IMR-90 (cell line): Measurements from ENCODE around the gene MBD3L4. TPM values are rescaled to one million over a fixed set of nuclear protein-coding genes. Genes with fewer than 3 reads are reported as not detected.
A peak's percentile ranks its signal among the peaks of the same experiment; 100 is the strongest.

ENCODE experiments used
- ATAC-seq: fragments of 200-7000 bp; cut with Tn5 transposase; 2 replicates; pipeline ENCODE4 v1.9.1; 2020; ENCODE audit warnings: low read depth, mild to moderate bottlenecking, moderate library complexity
- BruUV-seq: library from RNA; stranded (reverse); fragments of 400-500 nt; replicated peaks from 2 replicates; lab custom pipeline; 2021; lab: Mats Ljungman, UMichigan
- CTCF ChIA-PET: fragments of 300-600 bp; formaldehyde crosslinking; extraction: SDS; loops from one replicate; lab custom pipeline; 2021; ENCODE audit warnings: antibody characterized with exemption; lab: Yijun Ruan, JAX
- POLR2A ChIA-PET: fragments of 300-600 bp; sonication (Branson Sonifier 250); formaldehyde crosslinking; loops from one replicate; lab custom pipeline; 2022; ENCODE audit warnings: antibody characterized with exemption; ENCODE audit not compliant: unreplicated experiment; lab: Charles Lee
- DNase-seq: peaks from one replicate; pipeline ENCODE4 v3.0.0; 2013
- H2AFZ ChIP-seq: replicated peaks from 2 replicates; pipeline ENCODE3; 2013; ENCODE audit warnings: low read length, mild to moderate bottlenecking; ENCODE audit not compliant: poor library complexity
- H2AK5ac ChIP-seq: 2 replicates; pipeline ENCODE4 v1.6.1; 2013; ENCODE audit warnings: low read depth, low read length, inconsistent platforms
- H2AK9ac ChIP-seq: replicated peaks from 2 replicates; pipeline ENCODE3; 2013; ENCODE audit warnings: mild to moderate bottlenecking, low read depth, low read length, moderate library complexity; ENCODE audit not compliant: poor library complexity
- H2BK120ac ChIP-seq: 2 replicates; pipeline ENCODE4 v1.6.1; 2013; ENCODE audit warnings: low read depth, low read length, inconsistent platforms
- H2BK15ac ChIP-seq: 3 replicates; pipeline ENCODE4 v1.6.1; 2013; ENCODE audit warnings: low read depth, low read length, inconsistent platforms
- H2BK20ac ChIP-seq: 2 replicates; pipeline ENCODE4 v1.6.1; 2013; ENCODE audit warnings: low read depth, mild to moderate bottlenecking, inconsistent platforms, low read length, moderate library complexity
- H2BK5ac ChIP-seq: 2 replicates; pipeline ENCODE4 v1.6.1; 2013; ENCODE audit warnings: mild to moderate bottlenecking, low read depth, low read length, inconsistent platforms; ENCODE audit not compliant: poor library complexity, severe bottlenecking
- H3K14ac ChIP-seq: replicated peaks from 2 replicates; pipeline ENCODE4 v1.6.1; 2013; ENCODE audit warnings: low read depth, low read length, inconsistent platforms
- H3K18ac ChIP-seq: 2 replicates; pipeline ENCODE4 v1.6.1; 2013; ENCODE audit warnings: low read depth, low read length, control low read depth
- H3K23ac ChIP-seq: 2 replicates; pipeline ENCODE4 v1.6.1; 2013; ENCODE audit warnings: low read depth, low read length, inconsistent platforms
- H3K27ac ChIP-seq: 2 replicates; pipeline ENCODE4 v1.5.1; 2013; ENCODE audit warnings: mild to moderate bottlenecking, control low read depth, low read length; ENCODE audit not compliant: insufficient read depth
- H3K27me3 ChIP-seq: 2 replicates; pipeline ENCODE4 v1.6.1; 2013; ENCODE audit warnings: low read length; ENCODE audit not compliant: control insufficient read depth, insufficient read depth
- H3K36me3 ChIP-seq: 2 replicates; pipeline ENCODE4 v1.6.1; 2013; ENCODE audit warnings: low read length, mixed read lengths; ENCODE audit not compliant: control insufficient read depth, insufficient read depth
- H3K4ac ChIP-seq: 2 replicates; pipeline ENCODE4 v1.6.1; 2013; ENCODE audit warnings: low read depth, low read length, inconsistent platforms
- H3K4me1 ChIP-seq: 2 replicates; pipeline ENCODE4 v1.6.1; 2013; ENCODE audit warnings: low read length, mixed read lengths; ENCODE audit not compliant: control insufficient read depth, insufficient read depth
- H3K4me2 ChIP-seq: 2 replicates; pipeline ENCODE4 v1.6.1; 2013; ENCODE audit warnings: low read depth, mild to moderate bottlenecking, control low read depth, low read length, moderate library complexity
- H3K4me3 ChIP-seq: 2 replicates; pipeline ENCODE4 v1.5.1; 2013; ENCODE audit warnings: low read depth, mild to moderate bottlenecking, control low read depth, low read length, moderate library complexity; ENCODE audit not compliant: insufficient read depth
- H3K56ac ChIP-seq: 2 replicates; pipeline ENCODE4 v1.6.1; 2013; ENCODE audit warnings: low read length, inconsistent platforms; ENCODE audit not compliant: insufficient read depth; ENCODE audit errors: extremely low read depth
- H3K79me1 ChIP-seq, 2 experiments: 2 replicates each; pipeline ENCODE4 v1.6.1; 2013; ENCODE audit warnings: low read length in 2 of 2, inconsistent platforms in 1 of 2, low read depth in 1 of 2
- H3K9ac ChIP-seq: 2 replicates; pipeline ENCODE4 v1.6.1; 2013; ENCODE audit warnings: low read depth, low read length, control low read depth
- H3K9me1 ChIP-seq: 2 replicates; pipeline ENCODE4 v1.6.1; 2013; ENCODE audit warnings: low read length, inconsistent platforms; ENCODE audit not compliant: insufficient read depth
- H3K9me3 ChIP-seq: 2 replicates; pipeline ENCODE4 v1.6.1; 2013; ENCODE audit warnings: low read length; ENCODE audit not compliant: control insufficient read depth, insufficient read depth
- H4K20me1 ChIP-seq: 2 replicates; pipeline ENCODE4 v1.6.1; 2013; ENCODE audit warnings: low read length, inconsistent platforms; ENCODE audit not compliant: insufficient read depth
- H4K5ac ChIP-seq: 2 replicates; pipeline ENCODE4 v1.6.1; 2013; ENCODE audit warnings: mild to moderate bottlenecking, low read depth, low read length, control low read depth
- H4K8ac ChIP-seq, 2 experiments: 2 replicates each; pipeline ENCODE4 v1.6.1; 2013; ENCODE audit warnings: low read depth in 2 of 2, low read length in 2 of 2, control low read depth in 1 of 2, inconsistent platforms in 1 of 2
- H4K91ac ChIP-seq: 2 replicates; pipeline ENCODE4 v1.6.1; 2013; ENCODE audit warnings: low read depth, low read length, inconsistent platforms; ENCODE audit not compliant: insufficient read depth
- CHD1 ChIP-seq: IDR thresholded peaks from 2 replicates; pipeline ENCODE4 v1.6.1; 2012; ENCODE audit warnings: low read depth, low read length, improper control_type of control experiment
- FOS ChIP-seq: fragments of 150-350 bp; IDR thresholded peaks from 2 replicates; pipeline ENCODE4 v1.6.1; 2016; ENCODE audit warnings: low read depth, low read length
- MAFK ChIP-seq: IDR thresholded peaks from 2 replicates; pipeline ENCODE4 v1.6.1; 2012; ENCODE audit warnings: low read depth, low read length, improper control_type of control experiment
- MXI1 ChIP-seq: IDR thresholded peaks from 2 replicates; pipeline ENCODE4 v1.6.1; 2012; ENCODE audit warnings: low read depth, mild to moderate bottlenecking, low read length, moderate library complexity, borderline replicate concordance
- NFE2L2 ChIP-seq: fragments of 150-350 bp; IDR thresholded peaks from 2 replicates; pipeline ENCODE4 v1.6.1; 2016; ENCODE audit warnings: low read depth, mild to moderate bottlenecking, low read length
- POLR2A ChIP-seq: IDR thresholded peaks from 2 replicates; pipeline ENCODE4 v1.6.1; 2012; ENCODE audit warnings: mild to moderate bottlenecking, low read depth, low read length
- RAD21 ChIP-seq: IDR thresholded peaks from 2 replicates; pipeline ENCODE4 v1.6.1; 2012; ENCODE audit warnings: low read length, improper control_type of control experiment
- RCOR1 ChIP-seq: IDR thresholded peaks from 2 replicates; pipeline ENCODE4 v1.6.1; 2012; ENCODE audit warnings: mild to moderate bottlenecking, low read length, improper control_type of control experiment; ENCODE audit not compliant: insufficient replicate concordance
- RFX5 ChIP-seq: IDR thresholded peaks from 2 replicates; pipeline ENCODE4 v1.8.0; 2012; ENCODE audit warnings: low read depth, mild to moderate bottlenecking, low read length, moderate library complexity
- SMC3 ChIP-seq: fragments of 150-350 bp; IDR thresholded peaks from 2 replicates; pipeline ENCODE4 v1.6.1; 2016; ENCODE audit warnings: low read depth, mild to moderate bottlenecking, antibody characterized with exemption, low read length, moderate library complexity
- USF2 ChIP-seq: fragments of 150-350 bp; IDR thresholded peaks from 2 replicates; pipeline ENCODE4 v1.6.1; 2017; ENCODE audit warnings: mild to moderate bottlenecking, antibody characterized with exemption, low read length, low read depth
- WGBS, 2 experiments: methylation state at CpG; one replicate each; pipeline versions ENCODE4 v1.1.5 to v1.1.7; 2013; ENCODE audit warnings: missing lambda C conversion rate in 2 of 2; ENCODE audit not compliant: insufficient read length in 1 of 2; ENCODE audit errors: extremely low coverage in 2 of 2; 5-methylcytosine and 5-hydroxymethylcytosine counted together
- dilution Hi-C: fragments of 300-500 bp; cut with HindIII; formaldehyde crosslinking; loops from one replicate; pipeline ENCODE4 v1.14.3; 2018; ENCODE audit warnings: low sequenced_read_pairs; ENCODE audit not compliant: unreplicated experiment
- in situ Hi-C: fragments of 300-500 bp; cut with MboI; formaldehyde crosslinking; loops from 3 replicates; pipeline ENCODE4 v1.14.3; 2019; ENCODE audit warnings: low sequenced_read_pairs, inconsistent platforms, mixed read lengths
- intact Hi-C: fragments of 100-400 bp; cut with micrococcal nuclease; formaldehyde crosslinking; loops from 2 replicates; pipeline ENCODE4 v1.10.0; 2022
- polyA plus RNA-seq, 3 experiments: library from polyadenylated mRNA; depleted of rRNA; stranded (reverse); fragments of >200 nt; gene quantifications; 2 replicates each; pipeline ENCODE4 v1.2.3, GENCODE V29; 2012; ENCODE audit warnings: low replicate concordance in 1 of 3
- total RNA-seq: library from RNA; depleted of rRNA; stranded (reverse); fragments of >200 nt; gene quantifications from 2 replicates; pipeline ENCODE4 v1.2.3, GENCODE V29; 2012
- TF ChIP-seq, protein P1 (sequence below): conservative IDR thresholded peaks from 2 replicates; pipeline ENCODE4 v1.5.1; 2012; ENCODE audit warnings: mild to moderate bottlenecking, low read depth, low read length, improper control_type of control experiment

MBD3L4 gene
- total and polyA plus RNA-seq, 2 of the 4 experiments (the other 2 are of a cell fraction), result not detected

DNA sequence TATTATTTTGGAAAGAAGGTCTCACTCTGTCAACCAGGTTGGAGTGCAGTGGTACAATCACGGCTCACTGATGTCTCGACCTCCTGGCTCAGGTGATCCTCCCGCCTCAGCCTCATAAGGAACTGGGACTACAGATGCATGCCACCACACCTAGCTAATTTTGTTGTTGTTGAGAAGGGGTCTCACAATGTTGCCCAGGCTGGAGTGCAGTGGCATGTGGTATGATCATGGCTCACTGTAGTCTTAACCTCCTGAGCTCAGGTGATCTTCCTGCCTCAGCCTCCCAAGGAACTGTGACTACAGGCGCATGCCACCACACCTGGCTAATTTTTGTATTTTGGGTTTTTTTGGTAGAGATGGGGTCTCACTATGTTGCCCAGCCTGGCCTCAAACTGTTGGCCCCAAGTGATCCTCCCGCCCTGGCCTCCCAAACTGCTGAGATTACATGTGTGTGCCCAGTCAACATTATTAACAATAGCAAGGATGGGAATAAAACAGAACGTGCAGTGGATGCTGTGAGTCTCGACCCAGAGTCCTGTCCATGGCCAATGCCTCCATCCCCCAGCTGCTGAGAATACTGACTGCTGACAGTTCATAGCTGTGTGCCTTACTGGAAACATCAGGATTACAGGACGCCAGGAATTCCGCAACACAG is 23.9 kb upstream of the MBD3L4 start:
- H3K36me3 ChIP-seq, result no peaks in the 10 kb centered on the region
- H2BK5ac ChIP-seq, result no peak overlapping the region
- WGBS, 2 experiments, result no CpG with 5 or more reads among the region's 9 CpGs
- no peaks in the 10 kb centered on the region for H3K9me3 ChIP-seq
- H3K9ac ChIP-seq, result no peak overlapping the region
- in situ Hi-C loops, result no loop called here
- BruUV-seq, result no TSS peak
- ChIA-PET CTCF (no interaction called here), POLR2A (interaction anchor here (0.5 kb wide), 1 partner anchor 14 kb away, joined by 3 read pairs; no protein-coding TSS in a partner anchor)
- H3K4me1 ChIP-seq, result no peaks in the 10 kb centered on the region
- no peak overlapping the region for H2BK20ac ChIP-seq
- dilution Hi-C loops, result no loop called here
- H3K56ac ChIP-seq, result no peak overlapping the region
- no peak overlapping the region for H3K23ac ChIP-seq
- H3K4me2 ChIP-seq, result no peak overlapping the region
- no peak overlapping the region for H2AK9ac ChIP-seq
- H3K18ac ChIP-seq, result no peak overlapping the region
- DNase-seq (no peak), ATAC-seq (no peak)
- H2BK120ac ChIP-seq, result no peak overlapping the region
- H3K27ac ChIP-seq, result no peak overlapping the region
- intact Hi-C loops, result loop anchor here (10.0 kb wide), 1 partner anchor 329 kb away; the partner anchor contains the start of genes GPR108 and TRIP10
- H3K14ac ChIP-seq, result no peak overlapping the region
- H4K91ac ChIP-seq, result no peak overlapping the region
- H3K4me3 ChIP-seq, result no peak overlapping the region
- H2BK15ac ChIP-seq, result no peak overlapping the region
- TF ChIP-seq FOS (no peak), RCOR1 (no peak), CHD1 (no peak), MAFK (no peak), RFX5 (no peak), POLR2A (no peak), RAD21 (no peak), NFE2L2 (no peak), USF2 (no peak), SMC3 (no peak), MXI1 (no peak)
- TF ChIP-seq, protein P1, sequence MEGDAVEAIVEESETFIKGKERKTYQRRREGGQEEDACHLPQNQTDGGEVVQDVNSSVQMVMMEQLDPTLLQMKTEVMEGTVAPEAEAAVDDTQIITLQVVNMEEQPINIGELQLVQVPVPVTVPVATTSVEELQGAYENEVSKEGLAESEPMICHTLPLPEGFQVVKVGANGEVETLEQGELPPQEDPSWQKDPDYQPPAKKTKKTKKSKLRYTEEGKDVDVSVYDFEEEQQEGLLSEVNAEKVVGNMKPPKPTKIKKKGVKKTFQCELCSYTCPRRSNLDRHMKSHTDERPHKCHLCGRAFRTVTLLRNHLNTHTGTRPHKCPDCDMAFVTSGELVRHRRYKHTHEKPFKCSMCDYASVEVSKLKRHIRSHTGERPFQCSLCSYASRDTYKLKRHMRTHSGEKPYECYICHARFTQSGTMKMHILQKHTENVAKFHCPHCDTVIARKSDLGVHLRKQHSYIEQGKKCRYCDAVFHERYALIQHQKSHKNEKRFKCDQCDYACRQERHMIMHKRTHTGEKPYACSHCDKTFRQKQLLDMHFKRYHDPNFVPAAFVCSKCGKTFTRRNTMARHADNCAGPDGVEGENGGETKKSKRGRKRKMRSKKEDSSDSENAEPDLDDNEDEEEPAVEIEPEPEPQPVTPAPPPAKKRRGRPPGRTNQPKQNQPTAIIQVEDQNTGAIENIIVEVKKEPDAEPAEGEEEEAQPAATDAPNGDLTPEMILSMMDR, result no peak
- H3K9me1 ChIP-seq, result no peaks in the 10 kb centered on the region
- H2AFZ ChIP-seq, result peak overlapping the region; percentile 58
- no peak overlapping the region for H4K5ac ChIP-seq
- H2AK5ac ChIP-seq, result no peak overlapping the region
- H3K27me3 ChIP-seq, result no peaks in the 10 kb centered on the region
- H3K4ac ChIP-seq, result no peak overlapping the region
- no peaks in the 10 kb centered on the region for H3K79me1 ChIP-seq
- no peaks in the 10 kb centered on the region for H4K20me1 ChIP-seq
- no peak overlapping the region for H4K8ac ChIP-seq
